Measurements from ENCODE around the gene TBRG4.

DNA sequence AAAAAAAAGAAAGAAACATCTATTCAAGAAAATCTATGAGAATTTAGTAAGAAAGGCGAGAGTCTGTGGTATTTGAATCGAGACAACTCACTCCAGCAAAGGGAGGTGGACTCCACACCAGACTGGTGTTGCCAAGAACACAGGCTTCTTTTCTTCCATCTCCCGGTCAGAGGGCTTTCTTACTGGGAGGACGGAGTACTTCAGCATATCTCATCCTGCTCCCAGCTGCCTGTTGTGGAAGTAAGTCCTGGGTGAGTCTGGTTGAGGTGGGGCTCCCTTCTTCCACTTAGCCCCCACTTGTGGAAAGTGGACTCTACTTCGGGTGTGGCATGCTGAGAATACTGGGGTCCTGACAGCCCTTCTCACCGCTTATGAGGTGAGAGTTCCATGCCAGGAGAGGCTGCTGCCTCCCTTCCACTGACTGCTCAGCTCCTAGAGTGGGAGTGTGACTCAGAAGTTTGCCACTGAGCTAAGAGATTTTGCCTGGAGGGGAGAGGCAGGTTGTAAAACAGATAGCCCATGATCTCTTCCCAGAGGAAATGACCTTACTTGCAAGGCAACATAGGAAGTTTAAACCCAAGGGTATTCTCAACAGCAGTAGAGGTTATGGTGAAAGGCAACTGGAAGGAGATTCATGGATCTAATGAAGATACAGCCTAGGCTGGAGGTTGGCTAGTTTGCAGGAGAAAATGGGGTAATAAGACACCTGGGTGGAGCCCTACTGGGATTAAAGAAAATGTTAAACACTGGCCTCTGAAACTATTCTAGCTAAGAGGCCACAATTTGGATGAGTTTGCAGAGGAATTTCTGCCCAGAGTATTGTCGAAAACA lies 19.2 kb downstream of the TBRG4 start:
- TF ChIP-seq, protein P1, sequence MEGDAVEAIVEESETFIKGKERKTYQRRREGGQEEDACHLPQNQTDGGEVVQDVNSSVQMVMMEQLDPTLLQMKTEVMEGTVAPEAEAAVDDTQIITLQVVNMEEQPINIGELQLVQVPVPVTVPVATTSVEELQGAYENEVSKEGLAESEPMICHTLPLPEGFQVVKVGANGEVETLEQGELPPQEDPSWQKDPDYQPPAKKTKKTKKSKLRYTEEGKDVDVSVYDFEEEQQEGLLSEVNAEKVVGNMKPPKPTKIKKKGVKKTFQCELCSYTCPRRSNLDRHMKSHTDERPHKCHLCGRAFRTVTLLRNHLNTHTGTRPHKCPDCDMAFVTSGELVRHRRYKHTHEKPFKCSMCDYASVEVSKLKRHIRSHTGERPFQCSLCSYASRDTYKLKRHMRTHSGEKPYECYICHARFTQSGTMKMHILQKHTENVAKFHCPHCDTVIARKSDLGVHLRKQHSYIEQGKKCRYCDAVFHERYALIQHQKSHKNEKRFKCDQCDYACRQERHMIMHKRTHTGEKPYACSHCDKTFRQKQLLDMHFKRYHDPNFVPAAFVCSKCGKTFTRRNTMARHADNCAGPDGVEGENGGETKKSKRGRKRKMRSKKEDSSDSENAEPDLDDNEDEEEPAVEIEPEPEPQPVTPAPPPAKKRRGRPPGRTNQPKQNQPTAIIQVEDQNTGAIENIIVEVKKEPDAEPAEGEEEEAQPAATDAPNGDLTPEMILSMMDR (IDR thresholded peaks at IDR 0.05; ENCODE audit: poor library complexity, severe bottlenecking), result no peak
- TF ChIP-seq REST (IDR thresholded peaks at IDR 0.05; ENCODE audit: borderline replicate concordance), result no peak
- no peak for TF ChIP-seq SMC3 (conservative IDR thresholded peaks at IDR 0.05; ENCODE audit: poor library complexity)
- TF ChIP-seq EZH2 (IDR thresholded peaks at IDR 0.05; ENCODE audit: borderline replicate concordance, insufficient read depth, low read length, poor library complexity, severe bottlenecking), result no peak
